Skeletal muscle cell (primary cell): Measurements from ENCODE around the gene ZNF43.
"Not testable (repeated sequence)": the region's sequence is repeated elsewhere in the genome, so short reads cannot be mapped to it uniquely, and the experiment has no call there.

Source experiments
- DNase-seq: peaks from one replicate; pipeline ENCODE4 v3.0.0-alpha.2; 2010; ENCODE audit warnings: low read depth
- H3K4me3 ChIP-seq: 2 replicates; pipeline ENCODE4 v1.5.1; 2011; ENCODE audit warnings: low read depth, mild to moderate bottlenecking, control low read depth, low read length, moderate library complexity

ZNF43 gene

GRCh38 chr19:21835810-21836444 lies at the start of gene ZNF43:
ZNF43 (minus strand) TSS chr19:21836182; CDS start chr19:21836038, 144 bp downstream.
- peak; percentile 82 for DNase-seq
- H3K4me3 ChIP-seq = peak within 1 kb of the TSS; percentile 85

- not testable (repeated sequence) for H3K4me3 ChIP-seq, DNase-seq
Measured at GRCh38 chr19:21885516-21885915, 49.5 kb upstream of the ZNF43 start.

DNA sequence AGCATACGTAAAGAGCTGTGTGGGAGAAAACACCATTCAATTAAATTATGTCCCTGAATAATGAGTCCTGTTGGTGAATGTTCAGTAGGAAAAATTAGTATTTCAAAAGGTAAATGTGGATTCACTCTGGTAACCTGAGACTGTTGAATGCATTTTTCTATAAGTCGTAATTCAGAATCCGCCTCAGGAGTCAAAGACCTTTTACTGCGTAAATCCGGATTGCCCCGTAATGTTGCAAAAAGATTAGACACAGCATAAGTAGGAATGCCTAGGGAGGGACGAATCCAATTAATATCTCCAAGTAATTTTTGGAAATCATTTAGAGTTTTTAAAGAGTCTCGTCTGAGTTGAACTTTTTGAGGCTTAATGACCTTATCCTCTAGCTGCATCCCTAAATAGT lies 48.8 kb upstream of the ZNF43 start:
- DNase-seq = not testable (repeated sequence)

GRCh38 chr19:21883516-21883915 lies 47.5 kb upstream of the ZNF43 start:
- DNase-seq = no peak

More for the DNA sequence above, 48.8 kb upstream of the ZNF43 start:
- H3K4me3 ChIP-seq = not testable (repeated sequence)

DNA sequence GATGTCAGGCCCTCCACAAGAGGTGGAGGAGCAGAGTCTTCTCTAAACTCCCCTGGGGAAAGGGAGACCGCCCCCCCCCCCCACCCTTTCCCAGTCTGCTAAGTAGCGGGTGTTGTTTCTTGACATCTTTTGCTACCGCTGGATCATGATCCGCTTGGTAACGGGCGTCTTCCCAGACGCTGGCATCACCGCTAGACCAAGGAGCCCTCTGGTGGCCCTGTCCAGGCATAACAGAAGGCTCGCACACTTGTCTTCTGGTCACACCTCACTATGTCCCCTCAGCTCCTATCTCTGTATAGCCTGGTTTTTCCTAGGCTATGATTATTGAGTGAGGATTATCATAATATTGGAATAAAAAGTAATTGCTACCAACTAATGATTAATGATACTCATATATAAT lies 44.8 kb upstream of the ZNF43 start:
- not testable (repeated sequence) for DNase-seq, H3K4me3 ChIP-seq

More at GRCh38 chr19:21883516-21883915, 47.5 kb upstream of the ZNF43 start:
- H3K4me3 ChIP-seq = no peak overlapping the region

- H3K4me3 ChIP-seq = no peak overlapping the region
- no peak for DNase-seq
Measured at GRCh38 chr19:21878646-21879045, 42.7 kb upstream of the ZNF43 start.

- no peak for DNase-seq
- H3K4me3 ChIP-seq = no peak overlapping the region
Measured at GRCh38 chr19:21877976-21878375, 42.0 kb upstream of the ZNF43 start.

DNA sequence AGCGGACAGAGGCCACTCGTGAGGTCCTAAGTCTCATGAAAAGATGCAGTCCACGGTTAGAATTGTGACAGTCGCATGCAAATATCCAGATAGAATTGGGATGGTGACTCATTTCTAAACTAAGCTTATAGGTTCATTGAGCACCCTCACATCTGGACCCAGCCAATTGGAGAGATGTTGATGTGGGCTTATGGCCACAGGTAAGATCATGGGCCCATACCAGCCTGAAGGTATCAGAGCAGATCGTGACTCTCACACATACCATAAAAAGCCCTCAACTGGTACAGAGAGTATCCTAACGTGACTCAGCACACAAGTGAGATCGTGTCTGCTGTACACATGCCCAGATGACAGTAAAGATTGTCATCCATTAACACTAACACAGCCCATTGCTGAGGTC lies 40.6 kb upstream of the ZNF43 start:
- H3K4me3 ChIP-seq, DNase-seq: not testable (repeated sequence)

GRCh38 chr19:21856773-21857514 lies 21.0 kb upstream of the ZNF43 start:
- no peak for DNase-seq
- H3K4me3 ChIP-seq = no peak overlapping the region

GRCh38 chr19:21851596-21852345 lies 15.8 kb upstream of the ZNF43 start:
- H3K4me3 ChIP-seq = peak overlapping the region; percentile 75

DNA sequence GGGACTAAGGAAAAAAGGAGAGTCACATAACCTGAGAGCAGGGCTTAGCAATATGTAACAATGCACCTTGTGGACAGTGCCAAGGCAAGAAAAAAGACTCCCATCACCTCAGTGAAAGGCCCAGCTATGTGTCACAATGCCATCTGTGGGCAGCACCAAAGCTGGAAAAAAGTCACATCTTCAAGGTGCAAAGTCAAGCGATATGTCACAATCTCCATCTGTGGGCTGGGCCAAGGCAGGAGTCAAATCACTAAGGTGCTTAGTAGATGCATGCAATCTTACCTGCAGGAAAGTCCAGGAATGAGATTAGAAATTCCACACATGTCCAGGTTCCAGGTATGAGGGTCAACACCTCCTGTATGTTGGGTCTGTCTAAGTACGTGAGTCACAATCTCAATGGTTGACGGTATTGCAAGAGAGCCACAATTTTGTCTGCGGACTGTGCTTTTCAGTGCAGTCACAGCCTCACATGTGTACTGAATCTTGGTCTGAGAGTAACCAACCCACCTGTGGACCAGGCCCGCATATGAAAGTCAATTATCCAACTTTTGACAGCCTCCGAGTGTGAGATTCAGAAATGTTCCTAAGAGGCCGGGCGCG lies 14.8 kb upstream of the ZNF43 start:
- H3K4me3 ChIP-seq = peak overlapping the region; percentile 75
- no peak for DNase-seq

More at GRCh38 chr19:21851596-21852345, 15.8 kb upstream of the ZNF43 start:
- peak; percentile 67 for DNase-seq

DNA sequence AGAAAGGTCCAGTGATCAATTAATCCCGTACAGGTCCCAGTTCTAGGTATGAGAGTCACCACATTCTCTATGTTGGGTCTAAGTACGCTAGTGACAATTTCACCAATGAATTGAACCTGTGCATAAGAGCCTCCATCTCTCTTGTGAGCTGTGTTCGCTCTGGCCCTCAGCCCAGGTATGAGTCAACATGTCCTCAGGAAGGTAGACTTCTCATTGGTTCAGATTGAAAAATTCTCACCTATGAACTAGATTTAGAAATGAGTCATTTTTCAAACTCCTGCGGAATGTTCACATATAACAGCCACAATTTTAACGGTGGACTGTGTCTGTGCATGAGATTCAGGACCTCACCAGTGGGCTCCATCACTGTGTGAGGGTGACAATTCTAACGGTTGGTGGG lies 12.7 kb upstream of the ZNF43 start:
- no peak overlapping the region for H3K4me3 ChIP-seq
- no peak for DNase-seq

DNA sequence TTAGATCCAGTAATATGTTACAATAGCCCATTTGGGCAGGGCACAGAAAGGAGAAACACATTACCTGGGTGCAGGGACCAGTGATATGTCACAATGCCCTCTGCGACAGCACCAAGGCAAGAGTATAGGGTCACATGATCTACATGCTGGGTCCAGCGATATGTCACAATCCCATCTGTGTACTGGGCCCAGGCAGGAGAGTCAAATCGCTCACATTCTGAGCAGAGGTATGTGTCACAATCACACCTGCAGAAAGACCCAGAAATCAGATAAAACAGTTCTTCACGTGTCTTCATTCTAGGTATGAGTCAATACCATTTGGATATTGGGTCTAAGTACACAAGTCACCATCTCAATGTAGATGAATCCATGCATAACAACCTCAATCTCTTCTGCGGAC lies 7.1 kb upstream of the ZNF43 start:
- no peak for DNase-seq
- no peak overlapping the region for H3K4me3 ChIP-seq

GRCh38 chr19:21841488-21842097 lies 5.6 kb upstream of the ZNF43 start:
- DNase-seq = no peak
- no peak overlapping the region for H3K4me3 ChIP-seq

DNA sequence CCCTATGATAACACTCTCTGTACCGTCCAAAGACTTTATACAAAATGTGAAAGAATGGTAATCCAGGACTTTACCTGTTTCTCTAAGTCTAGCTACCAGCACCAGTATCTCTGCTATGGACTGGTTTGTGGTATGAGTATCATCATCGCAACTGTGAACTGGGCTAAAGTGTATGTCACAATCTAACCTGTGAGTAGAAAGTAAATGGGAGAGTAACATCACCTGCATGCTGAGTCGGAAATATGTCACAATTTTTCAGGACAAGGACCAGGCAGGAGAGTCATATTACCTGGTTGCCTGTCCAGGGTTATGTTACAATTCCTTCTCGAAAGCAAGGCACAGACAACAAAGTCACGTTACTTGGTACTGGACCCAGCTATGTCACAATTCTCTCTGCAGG lies 5.1 kb upstream of the ZNF43 start:
- no peak for DNase-seq
- no peak overlapping the region for H3K4me3 ChIP-seq

GRCh38 chr19:21839976-21840375 lies 4.0 kb upstream of the ZNF43 start:
- DNase-seq = no peak

DNA sequence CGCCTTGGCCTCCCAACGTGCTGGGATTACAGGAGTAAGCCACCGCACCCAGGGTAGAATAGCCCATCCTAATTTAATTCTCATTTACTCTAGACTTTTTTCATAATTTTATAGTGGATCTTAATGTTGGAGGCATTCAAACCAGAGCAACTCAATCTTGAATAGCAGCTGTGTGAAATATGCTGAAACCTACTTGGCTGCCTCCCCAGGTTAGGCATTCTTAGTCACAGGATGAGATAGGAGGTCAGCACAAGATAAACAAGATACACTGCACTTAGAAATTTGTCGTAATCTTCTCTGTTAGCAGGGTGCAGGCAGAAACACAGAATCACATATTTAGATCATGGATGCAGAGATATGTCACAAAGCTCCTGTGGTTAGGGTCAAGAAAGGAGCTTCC lies 2.7 kb upstream of the ZNF43 start:
- DNase-seq = no peak
- no peak overlapping the region for H3K4me3 ChIP-seq

More at GRCh38 chr19:21839976-21840375, 4.0 kb upstream of the ZNF43 start:
- no peak overlapping the region for H3K4me3 ChIP-seq

- H3K4me3 ChIP-seq = peak overlapping the region; percentile 85
- no peak for DNase-seq
Measured at GRCh38 chr19:21835429-21835809, 563 bp downstream of the ZNF43 start.

- H3K4me3 ChIP-seq = no peak overlapping the region
- DNase-seq = no peak
Measured at GRCh38 chr19:21833733-21834132, 2.2 kb downstream of the ZNF43 start.
